ENCODE data around the gene PCK2.

Gene PCK2

DNA sequence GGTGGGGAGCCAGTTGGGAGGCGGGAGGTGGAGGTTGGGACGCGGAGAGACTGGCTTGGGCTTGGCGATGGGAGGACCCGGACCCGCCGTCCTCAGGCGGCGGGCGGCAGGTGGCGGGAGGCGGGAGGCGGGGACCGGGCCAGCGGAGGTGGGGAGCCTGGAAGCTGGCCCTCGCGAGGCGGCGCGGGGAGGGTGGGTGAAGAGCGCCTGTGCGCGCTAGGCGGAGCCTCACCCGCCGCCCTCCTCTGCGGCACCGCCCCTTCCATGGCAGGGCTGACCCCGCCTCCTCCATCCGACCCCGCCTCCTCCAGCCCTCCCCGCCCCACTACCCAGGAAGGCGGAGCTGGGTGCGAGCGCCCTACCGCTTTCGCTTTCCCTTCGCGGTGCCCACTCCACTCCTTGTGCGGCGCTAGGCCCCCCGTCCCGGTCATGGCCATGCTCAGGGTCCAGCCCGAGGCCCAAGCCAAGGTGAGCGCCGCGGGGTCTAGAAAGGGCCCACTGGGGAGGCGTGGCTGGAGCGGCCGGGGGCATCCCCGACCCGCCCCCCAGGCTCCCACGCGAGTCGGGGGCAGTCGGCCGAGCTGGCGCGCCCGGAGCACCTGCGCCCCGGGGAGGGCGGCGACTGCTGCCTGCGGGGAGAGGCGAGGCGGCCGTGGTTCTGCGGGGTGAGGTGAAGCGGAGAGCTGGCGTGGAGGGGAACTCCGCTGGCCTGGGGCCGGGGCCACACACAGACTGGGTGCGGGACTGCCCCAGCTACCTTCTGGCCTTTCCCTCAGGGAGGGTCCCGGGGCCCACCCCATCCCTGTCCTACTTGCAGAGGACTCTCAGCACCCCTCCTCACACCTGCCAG lies 41.9 kb downstream of the PCK2 start, which contains the start of gene PSME1:
Gene PSME1, plus strand, starts transcription at position 361 of the 850 bp plus-strand sequence. Its CDS starts 69 bp downstream, at position 430.
- no peak for FAIRE-seq
- peak; percentile 93 for DNase-seq (ENCODE audit: low spot score)

DNA sequence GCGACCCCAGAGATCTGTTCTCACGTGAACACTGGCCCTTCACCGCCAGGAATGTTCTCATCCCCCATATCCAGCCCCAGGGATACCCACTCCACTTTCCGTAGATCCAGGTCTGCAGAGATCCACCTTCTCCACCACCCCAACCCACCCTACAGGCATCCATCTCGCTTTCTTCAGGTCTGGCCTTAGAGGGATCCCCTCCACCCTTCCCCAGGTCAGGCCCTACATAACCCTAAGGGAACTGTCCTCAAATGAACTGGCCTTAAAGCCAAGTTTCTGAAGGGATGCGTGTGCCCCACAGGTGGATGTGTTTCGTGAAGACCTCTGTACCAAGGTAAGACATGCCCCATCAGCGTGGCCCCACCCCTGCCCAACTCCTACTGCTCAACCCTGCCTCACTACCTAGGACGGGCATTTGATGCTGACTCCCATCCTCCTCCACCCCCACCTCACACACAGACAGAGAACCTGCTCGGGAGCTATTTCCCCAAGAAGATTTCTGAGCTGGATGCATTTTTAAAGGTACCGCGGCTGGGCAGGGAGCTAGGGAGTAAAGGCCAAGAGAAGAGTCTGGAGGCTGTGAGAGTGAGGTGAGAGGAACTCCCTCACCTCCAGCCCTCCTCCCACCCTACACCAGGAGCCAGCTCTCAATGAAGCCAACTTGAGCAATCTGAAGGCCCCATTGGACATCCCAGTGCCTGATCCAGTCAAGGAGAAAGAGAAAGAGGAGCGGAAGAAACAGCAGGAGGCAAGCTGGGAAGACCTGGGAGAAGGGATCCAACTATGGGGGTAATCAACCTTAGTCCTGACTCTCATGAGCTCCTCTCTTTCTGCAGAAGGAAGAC lies 42.8 kb downstream of the PCK2 start:
- FAIRE-seq (no peak), DNase-seq (ENCODE audit: low spot score) (no peak)

DNA sequence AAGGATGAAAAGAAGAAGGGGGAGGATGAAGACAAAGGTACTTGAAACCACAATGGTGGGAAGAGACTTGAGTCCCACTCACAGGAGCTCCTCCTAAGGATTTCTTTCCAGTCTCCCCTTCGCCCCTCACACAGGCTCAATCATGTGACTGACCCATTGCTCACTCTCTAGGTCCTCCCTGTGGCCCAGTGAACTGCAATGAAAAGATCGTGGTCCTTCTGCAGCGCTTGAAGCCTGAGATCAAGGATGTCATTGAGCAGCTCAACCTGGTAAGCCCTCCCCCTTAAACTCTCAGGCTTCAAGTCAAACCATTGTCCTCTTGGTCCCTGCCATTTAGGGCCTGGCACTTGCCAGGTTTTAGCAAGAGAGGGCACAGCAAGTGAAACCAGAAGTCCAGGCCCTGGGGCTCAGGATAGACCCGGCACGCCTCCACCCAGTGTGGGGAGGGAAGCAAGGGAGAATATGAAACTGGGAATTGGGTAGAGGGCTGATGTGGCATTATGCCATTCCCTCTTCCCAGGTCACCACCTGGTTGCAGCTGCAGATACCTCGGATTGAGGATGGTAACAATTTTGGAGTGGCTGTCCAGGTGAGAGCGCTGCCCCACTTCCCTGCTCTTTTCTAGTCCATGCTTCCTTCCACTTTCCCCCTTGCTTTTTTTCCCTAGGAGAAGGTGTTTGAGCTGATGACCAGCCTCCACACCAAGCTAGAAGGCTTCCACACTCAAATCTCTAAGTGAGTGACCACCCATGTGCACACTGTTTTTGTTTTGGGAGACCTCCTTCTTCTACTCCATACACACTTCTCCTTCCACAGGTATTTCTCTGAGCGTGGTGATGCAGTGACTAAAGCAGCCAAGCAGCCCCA lies 43.7 kb downstream of the PCK2 start:
- FAIRE-seq = no peak
- DNase-seq (ENCODE audit: low spot score) = no peak

DNA sequence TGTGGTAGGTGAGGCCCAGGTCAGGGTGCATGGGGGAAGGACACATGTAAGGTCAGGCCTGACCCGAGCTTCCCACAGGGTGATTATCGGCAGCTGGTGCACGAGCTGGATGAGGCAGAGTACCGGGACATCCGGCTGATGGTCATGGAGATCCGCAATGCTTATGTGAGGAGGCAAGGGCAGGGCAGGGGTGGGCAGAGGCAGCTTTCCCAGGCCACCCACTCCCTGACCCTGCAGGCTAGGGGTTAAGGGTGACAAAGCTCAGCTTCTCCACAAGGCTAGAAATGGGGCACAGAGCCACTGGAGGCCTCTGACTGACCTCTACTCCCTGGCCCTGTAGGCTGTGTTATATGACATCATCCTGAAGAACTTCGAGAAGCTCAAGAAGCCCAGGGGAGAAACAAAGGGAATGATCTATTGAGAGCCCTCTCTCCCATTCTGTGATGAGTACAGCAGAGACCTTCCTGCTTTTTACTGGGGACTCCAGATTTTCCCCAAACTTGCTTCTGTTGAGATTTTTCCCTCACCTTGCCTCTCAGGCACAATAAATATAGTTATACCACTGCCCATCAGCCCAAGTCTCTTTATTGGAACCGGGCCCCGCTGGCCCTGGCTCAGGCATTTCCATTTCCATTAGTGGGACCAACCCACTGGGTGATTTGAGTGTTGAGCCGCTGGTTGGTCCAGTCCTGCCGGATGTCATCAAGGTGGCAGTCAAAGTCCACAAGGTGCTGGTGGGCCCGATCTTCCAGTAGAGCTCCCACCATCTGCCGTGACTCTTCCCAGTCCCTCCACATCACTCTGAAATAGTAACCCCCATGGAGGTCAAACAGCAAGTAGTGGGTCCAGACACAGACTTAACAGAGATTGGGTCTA lies 44.5 kb downstream of the PCK2 start:
- FAIRE-seq (no peak), DNase-seq (ENCODE audit: low spot score) (no peak)

DNA sequence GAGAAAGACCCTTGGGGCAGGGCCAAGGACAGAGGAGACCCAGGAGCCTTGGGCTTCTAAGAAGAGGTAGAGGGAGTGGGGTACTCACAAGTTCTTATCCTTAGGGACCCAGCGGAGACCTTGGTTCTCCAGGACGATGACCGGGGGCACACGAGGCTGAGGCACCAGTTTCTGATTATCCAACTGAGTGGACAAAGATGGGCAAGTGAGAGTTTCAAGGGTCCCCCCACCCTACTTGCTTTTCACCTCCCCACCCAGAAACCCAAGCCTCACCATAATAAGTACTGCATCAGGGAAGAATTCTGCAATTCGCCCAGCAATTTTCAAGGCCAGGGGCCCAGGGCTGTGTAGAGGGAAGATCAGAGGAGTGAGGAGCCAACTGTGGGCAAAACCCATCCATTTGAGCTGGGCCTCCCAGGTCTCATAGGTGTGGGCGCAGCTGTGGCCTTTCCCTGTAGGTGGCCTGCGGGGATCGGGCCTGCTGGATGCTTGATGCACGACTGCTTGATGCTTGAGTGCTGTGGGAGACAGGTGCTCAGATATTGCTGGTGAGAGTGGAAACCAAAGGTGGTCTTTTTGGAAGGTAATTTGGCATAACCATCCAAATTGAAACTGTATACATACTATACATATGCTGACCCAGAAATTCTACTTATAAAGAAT lies 45.3 kb downstream of the PCK2 start:
- no peak for FAIRE-seq
- DNase-seq (ENCODE audit: low spot score) = peak; percentile 29

DNA sequence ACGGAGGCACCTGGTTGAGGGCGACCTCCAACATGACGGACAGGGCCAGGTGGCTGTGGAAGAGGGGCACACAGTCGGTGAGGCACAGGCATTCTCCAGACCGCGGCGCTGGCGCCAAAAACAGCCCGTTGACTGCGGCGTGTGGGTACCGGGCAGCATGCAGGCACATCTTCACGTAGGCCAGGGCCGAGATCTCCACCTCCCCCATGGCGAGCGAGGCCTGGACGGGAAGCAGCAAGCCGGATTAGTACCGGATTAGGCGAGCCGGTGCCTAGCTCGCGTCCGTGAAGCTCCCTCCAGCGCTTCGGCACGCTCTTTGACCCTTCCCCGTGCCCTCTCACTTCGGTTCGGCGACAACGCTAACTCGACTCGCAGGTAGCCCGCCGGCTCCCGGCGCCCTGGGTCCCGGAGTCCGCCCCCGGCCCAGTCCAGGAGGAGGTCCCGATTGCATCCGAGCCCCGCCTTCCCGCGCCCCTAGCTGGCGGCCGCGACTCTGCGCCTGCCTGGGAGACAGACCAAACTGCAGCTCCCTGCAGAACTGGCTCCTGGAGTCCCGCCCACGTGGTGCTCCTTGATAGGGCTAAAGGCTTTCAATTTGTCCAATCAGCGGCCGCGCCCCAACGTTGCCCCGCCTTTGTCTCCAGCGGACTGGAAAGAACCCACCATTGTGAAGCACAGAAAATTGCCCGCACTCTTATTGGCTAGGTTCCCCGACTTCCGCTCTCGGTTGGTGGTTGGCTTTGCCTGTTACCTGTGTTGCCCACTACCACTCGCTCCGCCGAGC lies 47.2 kb downstream of the PCK2 start, which contains the start of gene EMC9:
Gene EMC9, minus strand, starts transcription at position 495 of the 784 bp plus-strand sequence. Its CDS starts 287 bp downstream, at position 208.
- FAIRE-seq (no peak), DNase-seq (ENCODE audit: low spot score) (peak; percentile 97)

DNA sequence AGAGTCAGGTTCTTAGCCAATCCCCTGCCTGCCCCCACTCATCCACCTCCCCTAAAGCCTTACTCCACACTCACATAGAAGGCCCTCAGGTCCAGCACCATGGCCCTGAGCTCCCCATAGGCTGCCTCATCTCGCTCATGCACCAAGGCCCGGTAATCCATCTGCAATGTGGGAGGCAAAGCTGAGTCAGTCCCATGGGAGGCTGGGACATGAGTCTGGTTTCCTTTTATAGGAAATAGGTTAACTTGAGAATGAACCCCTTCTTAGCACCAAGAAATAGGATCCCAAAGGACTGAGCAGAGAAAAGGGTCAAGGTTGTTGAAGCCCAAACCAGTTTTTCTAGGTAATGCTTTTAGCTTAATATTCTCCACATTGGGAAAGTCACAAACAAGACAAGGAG lies 49.4 kb downstream of the PCK2 start:
- DNase-seq (ENCODE audit: low spot score) (no peak), FAIRE-seq (no peak)

DNA sequence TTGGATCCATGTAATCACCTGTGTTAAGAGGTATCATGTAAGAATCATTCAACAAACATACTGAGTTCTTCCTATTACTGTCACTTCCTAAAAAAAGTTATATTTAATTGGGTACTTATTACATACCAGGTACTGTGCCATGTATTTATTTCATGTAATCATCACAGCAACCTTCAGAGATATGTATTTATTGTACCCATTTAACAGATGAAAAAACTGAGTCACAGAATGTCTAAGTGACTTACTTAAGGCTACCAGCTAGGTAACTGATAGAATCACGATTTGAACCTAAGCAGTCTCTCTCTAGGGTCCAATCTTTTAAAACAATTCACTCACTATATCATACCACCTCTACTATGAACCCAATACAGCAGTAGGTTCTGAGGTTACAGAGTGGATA lies 50.3 kb downstream of the PCK2 start:
- DNase-seq (ENCODE audit: low spot score) = no peak
- no peak for FAIRE-seq

DNA sequence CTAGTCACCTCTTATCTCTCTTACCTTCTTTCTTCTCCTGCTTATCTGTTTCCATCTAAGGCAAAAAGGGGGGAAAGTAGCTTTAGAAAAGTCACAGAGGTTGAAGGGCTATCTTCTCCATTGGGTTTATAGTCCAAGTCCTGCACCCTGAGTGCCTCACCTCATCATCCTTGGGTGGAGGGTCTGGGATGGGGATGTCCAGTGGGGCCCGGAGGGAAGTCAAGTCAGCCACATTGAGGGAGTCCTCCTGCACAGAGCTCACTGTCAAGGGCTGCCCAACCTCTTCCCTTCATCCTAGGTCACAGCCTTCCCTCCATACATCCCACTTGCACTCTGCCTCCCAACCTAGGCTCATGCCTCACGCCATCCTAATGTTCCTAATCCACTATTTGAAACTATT lies 51.1 kb downstream of the PCK2 start:
- no peak for FAIRE-seq

DNA sequence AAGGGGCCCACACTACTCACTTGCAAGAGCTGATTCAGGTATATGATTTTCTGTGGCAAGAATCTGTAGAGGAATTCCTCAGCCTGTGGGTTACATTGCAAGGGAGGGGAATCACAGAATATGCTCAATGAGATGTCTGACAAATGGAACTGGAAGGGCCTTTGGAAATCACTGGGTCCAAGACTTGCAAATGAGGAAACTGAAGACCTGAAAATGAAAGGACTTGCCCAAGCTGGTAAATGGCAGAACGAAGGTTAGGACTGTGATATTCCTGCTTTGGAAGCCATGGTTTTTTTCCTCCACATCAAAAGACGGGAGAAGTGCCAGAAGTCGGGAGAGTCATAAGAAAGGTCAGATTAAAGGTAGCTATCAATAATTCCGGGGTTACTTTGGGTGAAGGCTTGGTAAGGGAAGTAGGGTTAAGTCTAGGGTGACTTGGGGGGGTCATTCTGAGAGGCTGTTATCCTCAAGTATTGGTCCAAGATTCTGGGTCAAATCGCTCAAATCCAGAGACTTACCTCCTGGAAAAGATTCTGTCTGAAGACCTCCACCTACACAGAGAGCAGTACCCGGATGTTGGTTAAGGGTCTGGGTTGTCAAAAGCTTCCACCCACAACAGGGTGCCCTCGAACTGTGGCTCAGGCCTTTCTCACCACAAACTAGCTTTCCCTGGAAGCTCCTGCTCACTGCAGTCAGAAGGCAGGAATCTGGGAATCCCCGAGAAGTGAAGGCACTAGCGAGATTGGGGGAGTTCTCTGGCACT lies 51.8 kb downstream of the PCK2 start:
- no peak for FAIRE-seq
- peak; percentile 21 for DNase-seq (ENCODE audit: low spot score)

More for the DNA sequence above, 51.1 kb downstream of the PCK2 start:
- DNase-seq (ENCODE audit: low spot score) = no peak

DNA sequence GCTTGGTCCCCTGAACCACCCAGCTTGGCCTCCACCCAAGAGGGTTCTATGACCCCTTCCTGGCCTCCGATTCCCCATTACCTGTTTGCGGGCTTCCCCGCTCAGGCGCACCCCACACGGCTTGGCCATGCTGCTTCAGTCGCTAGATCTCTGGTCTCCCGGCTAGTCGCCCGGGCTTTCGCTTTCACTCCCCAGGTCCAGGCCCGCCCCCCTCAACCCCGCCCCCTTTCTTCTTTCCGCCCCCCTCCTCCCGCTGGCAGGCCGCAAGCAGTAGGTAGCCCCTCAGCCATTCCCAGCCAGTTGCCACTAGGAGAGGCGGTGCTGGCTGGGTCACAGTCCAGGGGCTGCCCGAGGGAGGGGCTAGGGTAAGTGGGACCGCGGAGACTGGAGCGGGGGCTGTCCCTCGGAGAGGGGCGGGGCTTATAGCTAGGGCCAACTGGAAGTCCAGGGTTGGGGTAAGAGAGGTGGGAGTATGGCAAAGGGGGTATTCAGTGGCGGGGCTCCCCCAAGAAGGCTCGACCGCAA lies 52.4 kb downstream of the PCK2 start, which contains the start of gene PSME2:
Gene PSME2, minus strand, starts transcription at position 158 of the 525 bp plus-strand sequence. Its CDS starts 29 bp downstream, at position 129.
- peak; percentile 98 for DNase-seq (ENCODE audit: low spot score)

DNA sequence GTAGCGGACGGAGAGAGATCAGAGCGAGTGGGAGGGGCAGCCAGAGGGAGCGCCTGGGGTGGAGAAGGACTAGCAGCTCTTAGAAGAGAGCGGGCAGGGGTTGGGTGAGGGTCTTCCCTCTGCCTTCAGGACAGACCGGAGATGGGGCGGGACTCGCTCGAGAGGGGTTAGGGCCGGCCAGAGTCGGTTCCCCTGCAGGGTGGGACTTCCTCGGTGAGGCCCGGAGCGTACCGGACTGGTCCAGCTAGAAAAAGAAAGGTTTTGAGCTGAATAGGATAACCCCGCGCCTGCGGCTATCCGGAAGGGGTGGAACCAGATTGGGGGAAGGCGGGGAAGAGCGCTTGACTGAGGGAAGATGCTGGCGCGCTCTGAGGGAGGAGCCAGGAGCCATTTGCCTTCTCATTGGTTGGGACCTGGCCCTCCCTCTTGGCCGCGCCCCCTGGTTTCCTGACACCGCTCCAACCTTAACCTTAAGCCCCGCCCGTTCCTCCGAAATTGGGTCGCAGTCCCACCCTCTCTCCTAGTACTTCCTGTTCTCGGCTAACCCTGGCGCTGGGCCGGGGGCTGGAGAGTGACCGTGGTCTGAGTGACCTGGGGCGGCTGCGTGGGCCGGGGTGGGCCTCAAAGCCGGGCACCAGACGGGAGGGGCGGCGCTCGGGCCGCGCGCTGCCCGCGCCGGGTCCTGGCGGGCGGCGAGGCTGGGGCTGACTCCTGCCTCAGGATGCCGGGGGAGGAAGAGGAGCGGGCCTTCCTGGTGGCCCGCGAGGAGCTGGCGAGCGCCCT lies 53.1 kb downstream of the PCK2 start, which contains the start of gene RNF31:
Gene RNF31, plus strand, starts transcription at position 521 of the 783 bp plus-strand sequence. Its CDS starts 201 bp downstream, at position 722.
- FAIRE-seq (no peak), DNase-seq (ENCODE audit: low spot score) (peak; percentile 97)

More for the DNA sequence above, 52.4 kb downstream of the PCK2 start, which contains the start of gene PSME2:
- FAIRE-seq = no peak

DNA sequence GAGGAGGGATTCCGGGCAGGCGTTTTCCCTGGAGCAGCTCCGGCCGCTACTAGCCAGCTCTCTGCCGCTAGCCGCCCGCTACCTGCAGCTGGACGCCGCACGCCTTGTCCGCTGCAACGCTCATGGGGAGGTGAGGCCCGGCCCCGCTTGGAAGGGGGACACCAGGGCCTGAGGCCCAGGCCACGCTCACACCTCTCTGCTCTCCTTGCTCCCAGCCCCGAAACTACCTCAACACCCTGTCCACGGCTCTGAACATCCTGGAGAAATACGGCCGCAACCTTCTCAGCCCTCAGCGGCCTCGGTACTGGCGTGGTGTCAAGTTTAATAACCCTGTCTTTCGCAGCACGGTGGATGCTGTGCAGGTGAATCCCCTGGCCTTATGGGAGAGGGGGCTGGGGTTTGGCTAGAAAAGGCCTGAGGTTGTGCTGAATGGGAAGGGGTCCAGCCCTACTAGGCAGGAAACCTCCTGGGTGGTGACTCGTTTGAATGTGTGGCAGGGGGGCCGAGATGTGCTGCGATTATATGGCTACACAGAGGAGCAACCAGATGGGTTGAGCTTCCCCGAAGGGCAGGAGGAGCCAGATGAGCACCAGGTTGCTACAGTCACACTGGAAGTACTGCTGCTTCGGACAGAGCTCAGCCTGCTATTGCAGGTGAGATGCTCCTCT lies 53.8 kb downstream of the PCK2 start:
- FAIRE-seq (no peak), DNase-seq (ENCODE audit: low spot score) (no peak)

DNA sequence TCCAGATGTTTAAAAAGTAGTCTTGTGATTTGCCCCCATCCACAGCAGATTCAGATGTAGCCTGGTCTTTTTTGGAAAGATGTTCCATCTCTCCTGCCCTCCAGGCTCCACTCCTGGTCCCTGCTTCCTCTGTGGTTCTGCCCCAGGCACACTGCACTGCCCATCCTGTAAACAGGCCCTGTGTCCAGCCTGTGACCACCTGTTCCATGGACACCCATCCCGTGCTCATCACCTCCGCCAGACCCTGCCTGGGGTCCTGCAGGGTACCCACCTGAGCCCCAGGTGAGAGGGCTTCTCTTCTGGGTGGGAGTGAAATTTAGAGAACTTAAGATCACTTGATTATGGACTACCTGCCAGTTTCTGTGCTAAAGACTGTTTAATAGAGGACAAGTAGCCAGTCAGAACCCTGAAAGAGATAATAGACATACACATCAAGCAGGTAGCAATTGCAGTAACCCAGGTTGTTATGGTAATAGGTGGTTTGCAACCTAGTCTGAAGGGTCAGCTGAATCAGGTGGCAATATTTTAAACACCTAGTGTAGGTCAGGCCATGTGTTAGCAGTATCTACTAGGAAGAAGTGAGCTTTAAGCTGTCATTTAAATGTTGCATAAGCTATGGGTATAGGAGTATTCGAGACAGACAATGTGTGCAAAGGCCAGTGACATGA lies 55.3 kb downstream of the PCK2 start:
- DNase-seq (ENCODE audit: low spot score) (no peak), FAIRE-seq (no peak)

DNA sequence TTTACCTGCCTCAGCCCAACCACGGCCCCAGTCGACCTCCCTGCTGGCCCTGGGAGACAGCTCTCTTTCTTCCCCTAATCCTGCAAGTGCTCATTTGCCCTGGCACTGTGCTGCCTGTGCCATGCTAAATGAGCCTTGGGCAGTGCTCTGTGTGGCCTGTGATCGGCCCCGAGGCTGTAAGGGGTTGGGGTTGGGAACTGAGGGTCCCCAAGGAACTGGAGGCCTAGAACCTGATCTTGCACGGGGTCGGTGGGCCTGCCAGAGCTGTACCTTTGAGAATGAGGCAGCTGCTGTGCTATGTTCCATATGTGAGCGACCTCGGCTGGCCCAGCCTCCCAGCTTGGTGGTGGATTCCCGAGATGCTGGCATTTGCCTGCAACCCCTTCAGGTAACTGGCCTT lies 56.0 kb downstream of the PCK2 start:
- DNase-seq (ENCODE audit: low spot score) (no peak), FAIRE-seq (no peak)

DNA sequence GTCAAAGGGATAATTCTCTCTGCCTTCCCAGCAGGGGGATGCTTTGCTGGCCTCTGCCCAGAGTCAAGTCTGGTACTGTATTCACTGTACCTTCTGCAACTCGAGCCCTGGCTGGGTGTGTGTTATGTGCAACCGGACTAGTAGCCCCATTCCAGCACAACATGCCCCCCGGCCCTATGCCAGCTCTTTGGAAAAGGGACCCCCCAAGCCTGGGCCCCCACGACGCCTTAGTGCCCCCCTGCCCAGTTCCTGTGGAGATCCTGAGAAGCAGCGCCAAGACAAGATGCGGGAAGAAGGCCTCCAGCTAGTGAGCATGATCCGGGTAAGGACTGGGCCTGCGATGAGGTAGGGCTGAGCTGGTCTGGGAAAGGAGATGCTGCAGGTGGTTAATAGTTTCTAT lies 56.5 kb downstream of the PCK2 start:
- FAIRE-seq = no peak
- DNase-seq (ENCODE audit: low spot score) = no peak
